Measurements from ENCODE around the gene GABBR2. TPM values are rescaled to one million over a fixed set of nuclear protein-coding genes. Genes with fewer than 3 reads are reported as not detected.
"Not testable (repeated sequence)": the region's sequence is repeated elsewhere in the genome, so short reads cannot be mapped to it uniquely, and the experiment has no call there.

GABBR2 gene
- total RNA-seq, 2 donors from 2014 or later: not detected

- Histone ChIP-seq H3K27me3 (no peaks in the 10 kb centered on the region), H3K36me3 (replicated peaks in 1 of 2; ENCODE audit: insufficient read depth in 1 of 2, low read depth in 2 of 2) (no peaks in the 10 kb centered on the region), H3K27ac (no peak overlapping the region), H3K9me3 (no peaks in the 10 kb centered on the region), H3K4me1 (no peaks in the 10 kb centered on the region), H3K4me3 (no peak overlapping the region)
- DNase-seq (no peak), ATAC-seq (no peak)
- intact Hi-C loops (cut with DNase I): no loop called here
- WGBS, 2 donors: 80 to 82% methylated on average over 3 of the region's 3 CpGs
- TF ChIP-seq POLR2A (IDR thresholded peaks at IDR 0.05): no peak
- TF ChIP-seq, protein P1, sequence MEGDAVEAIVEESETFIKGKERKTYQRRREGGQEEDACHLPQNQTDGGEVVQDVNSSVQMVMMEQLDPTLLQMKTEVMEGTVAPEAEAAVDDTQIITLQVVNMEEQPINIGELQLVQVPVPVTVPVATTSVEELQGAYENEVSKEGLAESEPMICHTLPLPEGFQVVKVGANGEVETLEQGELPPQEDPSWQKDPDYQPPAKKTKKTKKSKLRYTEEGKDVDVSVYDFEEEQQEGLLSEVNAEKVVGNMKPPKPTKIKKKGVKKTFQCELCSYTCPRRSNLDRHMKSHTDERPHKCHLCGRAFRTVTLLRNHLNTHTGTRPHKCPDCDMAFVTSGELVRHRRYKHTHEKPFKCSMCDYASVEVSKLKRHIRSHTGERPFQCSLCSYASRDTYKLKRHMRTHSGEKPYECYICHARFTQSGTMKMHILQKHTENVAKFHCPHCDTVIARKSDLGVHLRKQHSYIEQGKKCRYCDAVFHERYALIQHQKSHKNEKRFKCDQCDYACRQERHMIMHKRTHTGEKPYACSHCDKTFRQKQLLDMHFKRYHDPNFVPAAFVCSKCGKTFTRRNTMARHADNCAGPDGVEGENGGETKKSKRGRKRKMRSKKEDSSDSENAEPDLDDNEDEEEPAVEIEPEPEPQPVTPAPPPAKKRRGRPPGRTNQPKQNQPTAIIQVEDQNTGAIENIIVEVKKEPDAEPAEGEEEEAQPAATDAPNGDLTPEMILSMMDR (IDR thresholded peaks at IDR 0.05): no peak
Measured at GRCh38 chr9:98591696-98592095, 117.0 kb downstream of the GABBR2 start.

- WGBS, 2 donors: 63 to 65% methylated on average over 3 of the region's 3 CpGs
- H3K4me1 ChIP-seq: no peaks in the 10 kb centered on the region
- TF ChIP-seq POLR2A (IDR thresholded peaks at IDR 0.05): no peak
- TF ChIP-seq, protein P1 (IDR thresholded peaks at IDR 0.05): no peak
- ATAC-seq (no peak), DNase-seq (no peak)
- no peaks in the 10 kb centered on the region for H3K27me3 ChIP-seq
- H3K4me3 ChIP-seq: no peak overlapping the region
- H3K36me3 ChIP-seq (replicated peaks in 1 of 2; ENCODE audit: insufficient read depth in 1 of 2, low read depth in 2 of 2): no peaks in the 10 kb centered on the region
- H3K27ac ChIP-seq: no peak overlapping the region
- no peaks in the 10 kb centered on the region for H3K9me3 ChIP-seq
- intact Hi-C loops (cut with DNase I): no loop called here
Measured at GRCh38 chr9:98590101-98590500, 118.6 kb downstream of the GABBR2 start.

- ATAC-seq: no peak
- Histone ChIP-seq H3K36me3 (replicated peaks in 1 of 2; ENCODE audit: insufficient read depth in 1 of 2, low read depth in 2 of 2) (no peaks in the 10 kb centered on the region), H3K4me3 (no peak overlapping the region), H3K27ac (no peak overlapping the region), H3K27me3 (no peaks in the 10 kb centered on the region), H3K4me1 (no peaks in the 10 kb centered on the region), H3K9me3 (no peaks in the 10 kb centered on the region)
- 65 to 72% methylated on average over 4 of the region's 4 CpGs for WGBS, 2 donors
- no peak for TF ChIP-seq POLR2A (IDR thresholded peaks at IDR 0.05)
- TF ChIP-seq, protein P1 (IDR thresholded peaks at IDR 0.05): no peak
- no peak for DNase-seq
- intact Hi-C loops (cut with DNase I): no loop called here
Measured at GRCh38 chr9:98589102-98589501, 119.6 kb downstream of the GABBR2 start.

DNA sequence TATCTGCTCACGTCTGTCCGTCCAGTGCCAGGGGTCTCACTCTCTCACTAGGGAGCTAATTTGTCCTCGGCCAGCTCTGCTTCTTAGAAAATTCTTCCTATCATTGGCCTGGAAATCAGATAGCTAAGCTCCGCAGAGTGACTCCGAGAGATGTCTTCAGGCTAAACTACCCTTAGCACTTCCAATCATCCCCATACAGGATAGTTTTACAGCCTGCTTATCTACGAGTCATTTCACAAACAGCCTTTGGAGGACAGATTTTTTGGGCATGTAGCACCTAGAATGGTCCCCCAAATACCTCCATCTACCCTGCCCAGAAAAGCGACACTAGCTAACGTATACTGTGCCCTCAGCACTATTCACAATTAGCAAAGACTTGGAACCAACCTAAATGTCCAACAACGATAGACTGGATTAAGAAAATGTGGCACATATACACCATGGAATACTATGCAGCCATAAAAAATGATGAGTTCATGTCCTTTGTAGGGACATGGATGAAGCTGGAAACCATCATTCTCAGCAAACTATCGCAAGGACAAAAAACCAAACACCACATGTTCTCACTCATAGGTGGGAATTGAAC lies 123.8 kb downstream of the GABBR2 start:
- DNase-seq; H3K4me1 ChIP-seq; ATAC-seq; H3K9me3 ChIP-seq; H3K4me3 ChIP-seq; H3K36me3 ChIP-seq (replicated peaks in 1 of 2; ENCODE audit: insufficient read depth in 1 of 2, low read depth in 2 of 2); H3K27ac ChIP-seq; H3K27me3 ChIP-seq; intact Hi-C loops (cut with DNase I): not testable (repeated sequence)
- WGBS, 2 donors: 76 to 83% methylated on average over 9 to 10 of the region's 10 CpGs

GRCh38 chr9:98584059-98584458 lies 124.7 kb downstream of the GABBR2 start:
- H3K4me1 ChIP-seq: no peaks in the 10 kb centered on the region
- WGBS, 2 donors: 13 to 15% methylated on average over 1 of the region's 1 CpG
- DNase-seq (no peak), ATAC-seq (no peak)
- no peak overlapping the region for H3K4me3 ChIP-seq
- H3K36me3 ChIP-seq (replicated peaks in 1 of 2; ENCODE audit: insufficient read depth in 1 of 2, low read depth in 2 of 2): no peaks in the 10 kb centered on the region
- no peaks in the 10 kb centered on the region for H3K27me3 ChIP-seq
- H3K27ac ChIP-seq: no peak overlapping the region
- intact Hi-C loops (cut with DNase I): no loop called here
- TF ChIP-seq, protein P1 (IDR thresholded peaks at IDR 0.05): no peak
- TF ChIP-seq POLR2A (IDR thresholded peaks at IDR 0.05): no peak
- H3K9me3 ChIP-seq: no peaks in the 10 kb centered on the region
